DND-41 (cell line): ENCODE data around the gene PTPRN2.

Source experiments
- CTCF ChIP-seq: IDR thresholded peaks from 2 replicates; pipeline ENCODE4 v1.5.1; 2012; ENCODE audit warnings: borderline replicate concordance, low read length, moderate library complexity, mild to moderate bottlenecking; ENCODE audit not compliant: poor library complexity, severe bottlenecking; ENCODE audit errors: extremely low read depth
- EZH2 ChIP-seq: IDR thresholded peaks from 3 replicates; pipeline ENCODE4 v1.6.1; 2012; ENCODE audit warnings: borderline replicate concordance, low read depth, mild to moderate bottlenecking, moderate library complexity, low read length, inconsistent platforms; ENCODE audit not compliant: severe bottlenecking

GRCh38 chr7:158581440-158582088, 6.1 kb downstream of the PTPRN2 start:
- no peak for TF ChIP-seq EZH2
- no peak for TF ChIP-seq CTCF
